ENCODE results near the gene GNG7.
"Not testable (repeated sequence)": the region's sequence is repeated elsewhere in the genome, so short reads cannot be mapped to it uniquely, and the experiment has no call there.

The GNG7 gene

DNA sequence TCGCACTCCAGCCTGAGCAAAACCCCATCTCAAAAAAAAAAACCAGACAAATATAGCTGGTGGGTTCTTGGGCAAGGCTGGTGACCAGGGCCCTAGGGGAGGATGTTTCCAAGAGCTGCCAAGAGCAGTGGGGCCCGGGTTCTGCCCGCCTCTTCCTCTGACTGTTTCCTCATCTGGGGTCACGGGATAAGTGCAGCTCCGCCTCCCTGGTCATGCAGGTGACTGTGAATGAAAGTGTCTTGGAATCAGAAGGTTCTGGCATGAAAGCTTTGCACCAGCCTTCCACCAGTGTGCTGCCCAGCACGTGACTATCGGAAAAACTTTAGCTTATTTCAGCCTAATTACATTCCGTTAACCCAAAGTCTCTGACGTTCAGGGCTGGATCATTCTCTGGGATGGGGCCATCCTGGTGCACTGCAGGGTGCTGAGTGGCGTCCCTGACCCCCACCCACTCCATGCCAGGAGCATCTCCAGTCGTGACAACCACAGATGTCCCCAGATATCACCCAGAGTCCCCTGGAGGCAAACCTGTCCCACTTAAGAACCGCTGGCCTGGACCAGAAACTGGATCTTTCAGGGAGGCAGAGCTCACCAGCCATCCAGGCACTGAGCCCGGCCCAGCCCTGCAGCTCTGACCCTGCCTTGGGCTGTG is 85.6 kb downstream of the GNG7 start:
- no peak for DNase-seq

DNA sequence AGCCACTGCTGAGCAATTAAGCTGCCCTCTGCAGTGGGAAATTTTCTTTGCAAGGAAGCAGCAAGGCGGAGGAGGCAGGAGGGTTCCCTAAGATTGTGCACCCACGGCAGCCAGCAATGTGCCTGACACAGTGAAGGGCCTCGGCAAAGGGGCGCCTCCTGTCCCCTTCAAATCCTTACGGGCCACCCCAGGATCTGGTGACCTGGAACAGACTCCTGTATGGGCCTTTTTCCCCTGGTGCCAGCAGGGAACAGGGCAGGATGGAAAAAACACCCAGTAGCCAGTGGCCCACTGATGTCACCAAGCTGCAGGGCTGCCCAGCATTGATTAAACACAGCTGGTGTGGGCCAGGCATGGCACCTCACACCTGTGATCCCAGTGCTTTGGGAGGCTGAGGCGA is 86.7 kb downstream of the GNG7 start:
- no peak for DNase-seq

GRCh38 chr19:2613507-2614295 is 88.8 kb downstream of the GNG7 start:
- DNase-seq: no peak

DNA sequence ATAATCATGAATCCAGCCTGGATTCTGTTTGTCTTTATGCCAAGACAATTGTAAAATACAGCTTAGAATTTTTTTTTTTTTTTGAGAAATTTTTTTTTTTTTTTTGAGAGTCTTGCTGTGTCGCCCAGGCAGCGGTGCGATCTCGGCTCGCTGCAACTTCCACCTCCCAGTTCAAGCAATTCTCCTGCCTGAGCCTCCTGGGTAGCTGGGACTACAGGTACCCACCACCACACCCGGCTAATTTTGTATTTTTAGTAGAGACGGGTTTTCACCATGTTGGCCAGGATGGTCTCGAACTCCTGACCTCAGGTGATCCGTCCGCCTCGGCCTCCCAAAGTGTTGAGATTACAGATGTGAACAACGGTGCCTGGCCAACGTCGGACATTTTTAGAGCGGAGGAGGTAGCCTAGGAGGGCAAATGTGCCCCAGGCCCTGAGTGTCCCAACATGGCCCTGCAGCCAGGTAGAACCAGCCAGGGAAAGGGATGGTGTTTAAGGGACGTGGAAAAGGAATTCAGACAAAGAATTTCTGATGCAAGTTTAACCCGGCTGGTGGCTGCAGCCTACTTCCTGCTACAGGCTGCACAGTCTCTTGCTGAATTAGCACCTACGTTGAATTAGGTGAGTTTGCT is 89.8 kb downstream of the GNG7 start:
- DNase-seq: no peak

DNA sequence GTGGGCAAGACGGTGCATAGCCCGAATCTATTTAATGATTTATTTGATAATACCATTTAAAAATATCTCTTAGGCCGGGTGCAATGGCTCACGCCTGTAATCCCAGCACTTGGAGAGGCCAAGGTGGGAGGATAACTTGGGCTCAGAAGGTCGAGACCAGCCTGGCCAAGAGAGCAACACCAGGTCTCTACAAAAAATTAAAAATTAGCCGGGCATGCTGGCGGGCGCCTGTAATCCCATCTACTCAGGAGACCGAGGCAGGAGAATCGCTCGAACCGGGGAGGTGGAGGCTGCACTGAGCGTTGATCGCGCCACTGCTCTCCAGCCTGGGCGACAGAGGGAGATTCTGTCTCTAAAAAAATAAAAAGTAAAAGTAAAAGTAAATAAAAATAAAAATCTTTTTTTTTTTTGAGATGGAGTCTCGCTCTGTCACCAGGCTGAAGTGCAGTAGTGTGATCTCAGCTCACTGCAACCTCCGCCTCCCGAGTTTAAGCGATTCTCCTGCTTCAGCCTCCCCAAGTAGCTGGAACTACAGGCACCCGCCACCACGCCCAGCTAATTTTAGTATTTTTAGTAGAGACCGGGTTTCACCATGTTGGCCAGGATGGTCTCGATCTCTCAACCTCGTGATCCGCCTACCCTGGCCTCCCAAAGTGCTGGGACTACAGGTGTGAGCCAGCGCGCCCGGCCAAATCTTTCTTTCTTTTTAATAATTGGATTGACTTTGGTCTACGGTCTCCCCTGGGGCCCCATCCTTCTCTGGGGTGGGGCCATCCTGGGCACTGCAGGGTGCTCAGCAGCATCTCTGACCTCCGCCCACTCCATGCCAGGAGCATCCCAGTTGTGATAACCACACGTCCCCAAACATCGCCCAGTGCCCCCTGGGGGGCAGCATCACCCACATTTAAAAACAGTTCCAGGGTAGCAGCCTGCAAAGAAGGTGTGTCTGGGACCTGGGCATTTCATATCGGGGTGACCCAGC is 90.7 kb downstream of the GNG7 start:
- no peak for DNase-seq

- DNase-seq: peak; percentile 69
These were observed 91.6 kb downstream of the GNG7 start for GRCh38 chr19:2610637-2611482.

- DNase-seq: no peak
These were observed 92.9 kb downstream of the GNG7 start for GRCh38 chr19:2609389-2610116.

DNA sequence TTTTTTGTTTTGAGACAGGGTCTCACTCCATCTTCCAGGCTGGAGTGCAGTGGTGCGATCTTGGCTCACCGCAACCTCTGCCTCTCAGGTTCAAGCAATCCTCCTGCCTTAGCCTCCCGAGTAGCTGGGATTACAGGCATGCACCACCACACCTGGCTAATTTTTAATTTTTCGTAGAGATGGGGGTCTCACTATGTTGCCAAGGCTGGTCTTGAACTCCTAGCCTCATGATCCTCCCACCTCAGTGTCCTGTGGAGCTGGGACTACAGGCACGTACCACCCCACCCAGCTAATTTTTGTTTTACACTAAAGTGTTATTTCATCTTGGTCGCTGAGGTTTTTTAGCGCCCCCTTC is 93.5 kb downstream of the GNG7 start:
- not testable (repeated sequence) for DNase-seq

DNA sequence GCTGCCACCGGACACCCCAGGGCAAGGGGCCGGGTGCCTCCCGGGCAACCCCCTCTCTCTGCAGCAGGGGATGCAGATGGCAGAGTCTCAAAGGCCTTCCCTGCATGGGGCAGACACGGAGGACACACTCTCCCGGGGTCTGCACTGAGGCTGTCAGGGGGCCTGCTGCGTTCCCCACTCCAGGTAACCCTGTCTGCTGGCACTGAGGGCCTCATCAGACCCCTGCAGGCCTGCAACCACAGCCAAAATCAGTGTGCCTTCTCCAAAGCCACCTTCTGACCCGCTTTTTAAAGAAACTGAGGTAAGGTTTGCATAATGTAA is 93.9 kb downstream of the GNG7 start:
- DNase-seq: no peak

GRCh38 chr19:2607712-2608601 is 94.5 kb downstream of the GNG7 start:
- DNase-seq: no peak

DNA sequence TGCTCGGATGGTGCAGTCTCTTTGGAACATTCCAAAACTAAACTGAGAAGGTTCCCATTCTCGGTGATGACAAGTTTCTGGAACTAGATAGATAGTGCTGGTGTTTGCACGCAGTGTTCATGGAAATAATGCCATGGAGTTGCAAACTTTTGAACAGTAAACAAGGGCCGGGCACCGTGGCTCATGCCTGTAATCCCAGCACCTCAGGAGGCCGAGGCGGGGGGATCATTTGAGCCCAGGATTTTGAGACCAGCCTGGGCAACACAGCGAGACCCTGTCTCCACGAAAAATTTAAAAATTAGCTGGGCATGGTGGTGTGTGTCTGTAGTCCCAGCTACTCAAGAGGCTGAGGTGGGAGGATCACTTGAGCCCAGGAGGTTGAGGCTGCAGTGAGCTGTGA is 95.7 kb downstream of the GNG7 start:
- not testable (repeated sequence) for DNase-seq

GRCh38 chr19:2605889-2606288 is 96.6 kb downstream of the GNG7 start:
- DNase-seq: not testable (repeated sequence)

DNA sequence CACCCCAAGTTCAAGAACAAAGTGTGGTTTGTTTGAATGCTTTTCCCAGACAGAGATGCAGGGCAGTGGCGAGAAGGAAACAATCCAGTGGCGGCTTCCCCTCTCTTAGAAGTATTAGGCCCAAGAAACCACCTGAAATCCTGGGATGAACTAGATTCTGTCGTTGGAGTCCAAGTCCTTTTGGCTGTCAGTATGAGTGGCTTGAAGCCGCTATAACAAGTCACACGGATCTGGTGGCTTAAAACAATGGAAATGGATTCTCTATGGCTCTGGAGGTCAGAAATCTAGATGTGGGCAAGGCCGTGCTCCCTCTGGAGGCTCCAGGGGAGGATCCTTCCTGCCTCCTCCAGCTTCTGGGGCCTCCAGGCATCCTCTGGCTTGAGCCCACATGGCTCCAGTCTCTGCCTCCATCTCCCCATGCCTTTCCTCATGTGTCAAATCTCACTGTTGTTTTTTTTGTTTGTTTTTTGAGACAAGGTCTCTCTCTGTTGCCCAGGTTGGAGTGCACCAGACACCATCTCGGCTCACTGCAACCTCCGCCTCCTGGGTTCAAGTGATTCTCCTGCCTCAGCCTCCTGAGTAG is 97.7 kb downstream of the GNG7 start:
- no peak for DNase-seq

GRCh38 chr19:2603334-2603733 is 99.2 kb downstream of the GNG7 start:
- DNase-seq: no peak

DNA sequence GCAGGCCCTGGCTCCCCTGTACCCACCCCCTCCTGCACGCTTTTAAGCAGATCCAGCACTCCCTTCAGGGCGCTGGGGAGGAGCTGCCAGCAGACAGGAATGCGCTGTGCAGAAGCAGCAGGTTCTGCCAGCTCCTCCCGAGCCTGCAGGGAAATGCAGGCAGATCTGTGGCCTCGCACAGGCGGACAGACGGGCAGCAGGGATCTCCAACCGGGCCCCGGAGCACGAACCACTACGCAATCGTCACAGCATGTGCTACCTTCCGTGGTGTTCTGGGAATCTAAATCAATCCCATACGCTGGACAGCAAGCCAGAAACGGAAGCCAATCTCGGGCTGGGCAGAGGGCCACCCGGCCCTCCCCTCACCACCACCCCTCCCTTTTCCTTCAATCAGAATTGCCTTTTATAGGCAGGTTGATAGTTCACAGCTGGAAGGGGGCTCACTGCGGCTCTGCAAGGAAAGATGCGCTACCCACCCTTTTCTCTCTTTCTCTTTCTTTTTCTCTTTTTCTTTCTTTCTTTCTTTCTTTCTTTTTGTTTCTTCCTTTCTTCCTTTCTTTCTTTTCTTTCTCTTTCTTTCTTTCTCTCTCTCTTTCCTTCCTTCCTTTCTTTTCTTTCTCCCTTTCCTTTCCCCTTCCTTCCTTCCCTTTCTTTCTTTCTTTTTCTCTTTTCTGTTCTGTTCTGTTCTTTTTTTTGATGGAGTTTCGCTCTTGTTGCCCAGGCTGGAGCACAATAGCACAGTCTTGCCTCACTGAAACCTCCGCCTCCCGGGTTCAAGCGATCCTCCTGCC is 99.9 kb downstream of the GNG7 start:
- DNase-seq: no peak

DNA sequence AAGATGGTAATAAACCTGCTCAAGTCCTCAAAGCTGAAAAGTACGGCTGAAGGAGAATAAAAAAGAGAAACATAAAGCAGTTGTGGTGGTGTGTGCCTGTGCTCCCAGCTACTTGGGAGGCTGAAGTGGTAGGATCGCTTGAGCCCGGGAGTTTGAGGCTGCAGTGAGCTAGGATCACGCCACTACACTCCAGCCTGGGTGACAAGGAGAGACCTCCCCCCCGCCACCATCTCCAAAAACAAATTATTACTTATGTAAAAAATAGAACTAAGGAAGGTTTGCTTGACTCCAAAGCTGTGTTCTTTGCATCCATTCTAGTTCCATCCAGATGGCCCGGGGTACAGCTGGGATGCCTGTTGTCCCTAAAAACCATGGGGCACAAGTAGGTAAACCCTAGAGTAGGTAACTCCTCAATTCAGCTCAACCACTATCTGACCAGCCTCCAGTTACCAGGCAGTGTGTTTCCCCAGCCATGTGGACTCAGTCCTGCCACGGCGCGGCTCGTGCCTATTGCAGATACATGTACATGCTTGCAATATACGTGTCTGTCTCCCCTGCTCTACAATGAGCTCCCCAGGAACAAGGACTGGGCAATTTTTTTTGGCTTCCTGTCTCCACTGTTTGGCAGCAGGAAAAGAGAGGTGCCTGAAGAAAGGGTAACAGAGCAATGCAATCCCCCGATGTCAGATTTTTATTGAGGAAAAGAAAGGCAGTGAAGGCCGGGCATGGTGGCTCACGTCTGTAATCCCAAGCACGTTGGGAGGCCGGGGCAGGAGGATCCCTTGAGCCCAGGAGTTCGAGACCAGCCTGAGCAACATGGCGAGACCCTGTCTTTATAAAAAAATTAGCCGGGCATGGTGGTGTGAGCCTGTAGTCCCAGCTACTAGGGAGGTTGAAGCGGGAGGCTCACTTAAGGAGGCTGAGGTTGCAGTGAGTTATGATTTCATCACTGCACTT is 101.3 kb downstream of the GNG7 start:
- no peak for DNase-seq

GRCh38 chr19:2594319-2594718 is 108.2 kb downstream of the GNG7 start:
- DNase-seq: no peak

DNA sequence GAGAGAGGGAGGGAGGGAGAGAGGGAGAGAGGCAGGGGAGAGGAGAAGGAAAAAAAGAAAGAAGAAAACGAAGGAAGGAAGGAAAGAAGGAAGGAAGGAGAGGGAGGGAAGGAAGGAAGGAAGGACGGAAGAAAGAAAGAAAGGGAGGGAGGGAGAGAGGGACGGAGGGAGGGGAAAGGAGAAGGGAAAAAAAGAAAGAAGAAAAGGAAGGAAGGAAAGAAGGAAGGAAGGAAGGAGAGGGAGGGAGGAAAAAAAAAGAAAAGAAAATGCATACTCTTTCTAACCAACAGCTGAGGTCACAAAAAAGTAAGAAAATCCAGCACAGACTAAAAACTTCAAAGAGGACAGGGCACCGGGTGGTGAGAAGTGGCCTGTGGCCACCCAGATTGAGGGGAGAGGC is 109.7 kb downstream of the GNG7 start:
- DNase-seq: no peak

Measured in NCI-H774 (cell line).